HCT116 (cell line): ENCODE measurements around the gene TMEM81. TPM values are rescaled to one million over a fixed set of nuclear protein-coding genes. Genes with fewer than 3 reads are reported as not detected.

Source experiments
- ATAC-seq: fragments of 200-7000 bp; cut with Tn5 transposase; 2 replicates; pipeline ENCODE4 v1.9.1; 2020; ENCODE audit warnings: mild to moderate bottlenecking, moderate library complexity
- BruUV-seq: library from RNA; stranded (reverse); fragments of 400-500 nt; replicated peaks from 2 replicates; lab custom pipeline; 2021; lab: Mats Ljungman, UMichigan
- CTCF ChIA-PET: fragments of 300-600 bp; sonication (Branson Sonifier 250); formaldehyde crosslinking; loops from one replicate; lab custom pipeline; 2021; ENCODE audit warnings: antibody characterized with exemption; lab: Charles Lee
- POLR2A ChIA-PET: fragments of 300-600, 350-600 bp; sonication (Branson Sonifier 250); formaldehyde crosslinking; loops from one replicate; lab custom pipeline; 2021; ENCODE audit warnings: antibody characterized with exemption; lab: Charles Lee
- RAD21 ChIA-PET, 2 experiments: fragments of 300-600 bp; sonication (Branson Sonifier 250); formaldehyde crosslinking; loops; one replicate each; lab custom pipeline; 2023; ENCODE audit warnings: low total read pairs in 2 of 2; ENCODE audit not compliant: uncharacterized antibody in 2 of 2, unreplicated experiment in 2 of 2, low non-redundant PET in 1 of 2; lab: Charles Lee
- DNase-seq: peaks from one replicate; pipeline ENCODE4 v3.0.0-alpha.2; 2010; ENCODE audit warnings: low read depth, low spot score
- H2AFZ ChIP-seq: fragments of 200-600 bp; shearing (Covaris generic), sonication (generic); 2 replicates; pipeline ENCODE4 v1.6.1; 2017; ENCODE audit warnings: low read depth, mixed run types, mixed read lengths, antibody characterized with exemption, low read length; ENCODE audit not compliant: poor library complexity, severe bottlenecking
- H3K27ac ChIP-seq: 2 replicates; pipeline ENCODE4 v1.5.1; 2012; ENCODE audit warnings: low read depth, low read length
- H3K27me3 ChIP-seq: fragments of 200-600 bp; sonication (generic); 2 replicates; pipeline ENCODE4 v1.6.1; 2016; ENCODE audit warnings: mixed run types, low read length, mixed read lengths; ENCODE audit not compliant: insufficient read depth
- H3K36me3 ChIP-seq, 2 experiments: fragments of 200-500 bp in 1 of 2; fragments of 200-600 bp in 1 of 2; sonication (Bioruptor generic) in 1 of 2; sonication (generic) in 1 of 2; 2 replicates each; pipeline versions ENCODE4 v1.5.1 to v1.6.1; 2014 to 2016; ENCODE audit warnings: low read length in 2 of 2, inconsistent platforms in 1 of 2, mixed read lengths in 1 of 2, mixed run types in 1 of 2; ENCODE audit not compliant: insufficient read depth in 2 of 2, control insufficient read depth in 1 of 2
- H3K4me1 ChIP-seq, 2 experiments: fragments of 200-600 bp in 1 of 2; sonication (generic) in 1 of 2; 2 replicates each; pipeline versions ENCODE4 v1.5.1 to v1.6.1; 2012 to 2017; ENCODE audit warnings: low read length in 2 of 2, inconsistent platforms in 1 of 2, mild to moderate bottlenecking in 1 of 2, mixed read lengths in 1 of 2, mixed run types in 1 of 2, moderate library complexity in 1 of 2; ENCODE audit not compliant: insufficient read depth in 2 of 2, control insufficient read depth in 1 of 2
- H3K4me2 ChIP-seq: fragments of 200-600 bp; sonication (generic); 2 replicates; pipeline ENCODE4 v1.6.1; 2017; ENCODE audit warnings: mixed run types, low read length, mixed read lengths
- H3K4me3 ChIP-seq, 2 experiments: fragments of 200-600 bp in 1 of 2; sonication (generic) in 1 of 2; replicated peaks in 1 of 2; 2 replicates each; pipeline ENCODE4 v1.5.1; 2011 to 2016; ENCODE audit warnings: low read length in 2 of 2, control low read depth in 1 of 2, low read depth in 1 of 2, mild to moderate bottlenecking in 1 of 2, mixed read lengths in 1 of 2, mixed run types in 1 of 2
- H3K79me2 ChIP-seq: fragments of 200-600 bp; sonication (generic); 2 replicates; pipeline ENCODE4 v1.6.1; 2017; ENCODE audit warnings: mild to moderate bottlenecking, mixed run types, low read length, moderate library complexity, mixed read lengths; ENCODE audit not compliant: insufficient read depth
- H3K9ac ChIP-seq: fragments of 200-600 bp; sonication (generic); 2 replicates; pipeline ENCODE4 v1.6.1; 2016; ENCODE audit warnings: low read length, mixed read lengths
- H3K9me2 ChIP-seq: fragments of 200-600 bp; sonication (generic), shearing (Covaris generic); 2 replicates; pipeline ENCODE4 v1.6.1; 2017; ENCODE audit warnings: mixed run types, mild to moderate bottlenecking, moderate library complexity; ENCODE audit not compliant: insufficient read depth
- H3K9me3 ChIP-seq, 2 experiments: fragments of 200-500 bp in 1 of 2; fragments of 200-600 bp in 1 of 2; sonication (Bioruptor generic) in 1 of 2; sonication (generic) in 1 of 2; 2 replicates each; pipeline ENCODE4 v1.6.1; 2014 to 2017; ENCODE audit warnings: low read length in 2 of 2, mixed read lengths in 2 of 2, inconsistent platforms in 1 of 2, low read depth in 1 of 2, mild to moderate bottlenecking in 1 of 2, mixed run types in 1 of 2, moderate library complexity in 1 of 2; ENCODE audit not compliant: control insufficient read depth in 1 of 2, insufficient read depth in 1 of 2
- H4K20me1 ChIP-seq: fragments of 200-600 bp; sonication (generic), shearing (Covaris generic); 2 replicates; pipeline ENCODE4 v1.6.1; 2017; ENCODE audit warnings: mixed run types, mild to moderate bottlenecking, moderate library complexity; ENCODE audit not compliant: insufficient read depth
- ATF3 ChIP-seq: IDR thresholded peaks from 2 replicates; pipeline ENCODE4 v1.6.1; 2012
- CEBPB ChIP-seq: IDR thresholded peaks from 2 replicates; pipeline ENCODE4 v1.6.1; 2012; ENCODE audit warnings: low read depth
- CTCF ChIP-seq, 3 experiments: fragments of 200-600 bp in 1 of 3; sonication (generic) in 1 of 3; IDR thresholded peaks in 2 of 3; conservative IDR thresholded peaks in 1 of 3; 2 replicates each; pipeline ENCODE4 v1.5.1; 2012 to 2017; ENCODE audit warnings: low read depth in 2 of 3, low read length in 2 of 3, antibody characterized with exemption in 1 of 3, borderline replicate concordance in 1 of 3, control low read depth in 1 of 3, mild to moderate bottlenecking in 1 of 3, mixed read lengths in 1 of 3, mixed run types in 1 of 3, moderate library complexity in 1 of 3; ENCODE audit not compliant: insufficient read depth in 1 of 3
- EGR1 ChIP-seq: IDR thresholded peaks from 2 replicates; pipeline ENCODE4 v1.6.1; 2012; ENCODE audit warnings: low read depth
- EZH2phosphoT487 ChIP-seq: fragments of 200-600 bp; IDR thresholded peaks from 2 replicates; pipeline ENCODE4 v1.6.1; 2018; ENCODE audit warnings: antibody characterized with exemption, borderline replicate concordance
- FOSL1 ChIP-seq: IDR thresholded peaks from 2 replicates; pipeline ENCODE4 v1.6.1; 2012; ENCODE audit warnings: low read depth
- JUND ChIP-seq: IDR thresholded peaks from 2 replicates; pipeline ENCODE4 v1.6.1; 2012
- POLR2A ChIP-seq: IDR thresholded peaks from 2 replicates; pipeline ENCODE4 v1.7.0; 2011; ENCODE audit warnings: borderline replicate concordance; ENCODE audit not compliant: insufficient read depth, insufficient read length; ENCODE audit errors: extremely low read depth
- RAD21 ChIP-seq: IDR thresholded peaks from 2 replicates; pipeline ENCODE4 v1.6.1; 2012; ENCODE audit warnings: low read depth, mild to moderate bottlenecking
- SP1 ChIP-seq: IDR thresholded peaks from 2 replicates; pipeline ENCODE4 v1.6.1; 2012; ENCODE audit warnings: low read depth
- SRF ChIP-seq: IDR thresholded peaks from 2 replicates; pipeline ENCODE4 v1.6.1; 2012; ENCODE audit warnings: low read depth
- TCF7L2 ChIP-seq: IDR thresholded peaks from 2 replicates; pipeline ENCODE4 v1.7.0; 2011; ENCODE audit warnings: borderline replicate concordance, inconsistent platforms; ENCODE audit not compliant: insufficient read depth, insufficient read length; ENCODE audit errors: extremely low read depth
- YY1 ChIP-seq: IDR thresholded peaks from 2 replicates; pipeline ENCODE4 v1.6.1; 2011; ENCODE audit warnings: low read length, low read depth, moderate library complexity, mild to moderate bottlenecking; ENCODE audit not compliant: insufficient replicate concordance; ENCODE audit errors: extremely low read depth
- ZBTB33 ChIP-seq: IDR thresholded peaks from 2 replicates; pipeline ENCODE4 v1.6.1; 2011; ENCODE audit warnings: mild to moderate bottlenecking, low read length, moderate library complexity; ENCODE audit not compliant: insufficient replicate concordance; ENCODE audit errors: extremely low read depth
- ZFX ChIP-seq: fragments of 450-650 bp; IDR thresholded peaks from 2 replicates; pipeline ENCODE4 v1.6.1; 2017
- ZNF274 ChIP-seq: fragments of 200-500 bp; sonication (Bioruptor generic); IDR thresholded peaks from 2 replicates; pipeline ENCODE4 v1.6.1; 2014; ENCODE audit warnings: mild to moderate bottlenecking, low read depth, low read length, inconsistent platforms
- intact Hi-C: fragments of 100-400 bp; cut with micrococcal nuclease; formaldehyde crosslinking; loops from 2 replicates; pipeline ENCODE4 v1.10.0; 2022
- total RNA-seq: library from RNA; stranded (reverse); gene quantifications from one replicate; pipeline ENCODE4 v1.2.1, GENCODE V29; 2021; ENCODE audit not compliant: unreplicated experiment
- TF ChIP-seq, protein P1 (sequence below): IDR thresholded peaks from 2 replicates; pipeline ENCODE4 v1.6.1; 2012; ENCODE audit warnings: low read depth
- TF ChIP-seq, protein P2 (sequence below): IDR thresholded peaks from 2 replicates; pipeline ENCODE4 v1.6.1; 2012

Gene TMEM81
- total RNA-seq, 1 experiment from 2014 or later, result 4.9 TPM

GRCh38 chr1:205124726-205125125 is 40.5 kb upstream of the TMEM81 start:
- no peak overlapping the region for H3K4me3 ChIP-seq
- no peak overlapping the region for H3K27ac ChIP-seq
- no peak for ATAC-seq
- no peak overlapping the region for H2AFZ ChIP-seq
- no peaks in the 10 kb centered on the region for H3K9me3 ChIP-seq
- no peak overlapping the region for H3K9ac ChIP-seq
- H4K20me1 ChIP-seq, result no peaks in the 10 kb centered on the region
- intact Hi-C loops, result no loop called here
- no peak for DNase-seq
- BruUV-seq, result no TSS peak
- ChIA-PET CTCF (interaction anchor here (2.2 to 2.7 kb wide), 2 partner anchors 17 to 104 kb away, joined by 9 read pairs; partner anchors contain the start of gene TMCC2), POLR2A (no interaction called here), RAD21 (no interaction called here)
- H3K4me1 ChIP-seq, result peaks cover 7 to 22% of the 10 kb centered on the region in 2 experiments; a peak in 3 of 4 replicates
- no peak overlapping the region for H3K4me2 ChIP-seq
- peaks cover 22% of the 10 kb centered on the region for H3K79me2 ChIP-seq
- H3K36me3 ChIP-seq, result no peaks in the 10 kb centered on the region
- no peak for TF ChIP-seq JUND
- TF ChIP-seq ATF3, result no peak
- no peak for TF ChIP-seq SP1
- no peak for TF ChIP-seq ZBTB33
- TF ChIP-seq CTCF (IDR thresholded peaks at IDR 0.05 in 2 of 3, conservative IDR thresholded peaks at IDR 0.05 in 1 of 3; ENCODE audit: borderline replicate concordance in 1 of 3, insufficient read depth in 1 of 3, low read depth in 2 of 3, low read length in 2 of 3), result no peak
- no peak for TF ChIP-seq RAD21
- TF ChIP-seq POLR2A, result no peak
- no peak for TF ChIP-seq EZH2phosphoT487
- TF ChIP-seq, protein P1, sequence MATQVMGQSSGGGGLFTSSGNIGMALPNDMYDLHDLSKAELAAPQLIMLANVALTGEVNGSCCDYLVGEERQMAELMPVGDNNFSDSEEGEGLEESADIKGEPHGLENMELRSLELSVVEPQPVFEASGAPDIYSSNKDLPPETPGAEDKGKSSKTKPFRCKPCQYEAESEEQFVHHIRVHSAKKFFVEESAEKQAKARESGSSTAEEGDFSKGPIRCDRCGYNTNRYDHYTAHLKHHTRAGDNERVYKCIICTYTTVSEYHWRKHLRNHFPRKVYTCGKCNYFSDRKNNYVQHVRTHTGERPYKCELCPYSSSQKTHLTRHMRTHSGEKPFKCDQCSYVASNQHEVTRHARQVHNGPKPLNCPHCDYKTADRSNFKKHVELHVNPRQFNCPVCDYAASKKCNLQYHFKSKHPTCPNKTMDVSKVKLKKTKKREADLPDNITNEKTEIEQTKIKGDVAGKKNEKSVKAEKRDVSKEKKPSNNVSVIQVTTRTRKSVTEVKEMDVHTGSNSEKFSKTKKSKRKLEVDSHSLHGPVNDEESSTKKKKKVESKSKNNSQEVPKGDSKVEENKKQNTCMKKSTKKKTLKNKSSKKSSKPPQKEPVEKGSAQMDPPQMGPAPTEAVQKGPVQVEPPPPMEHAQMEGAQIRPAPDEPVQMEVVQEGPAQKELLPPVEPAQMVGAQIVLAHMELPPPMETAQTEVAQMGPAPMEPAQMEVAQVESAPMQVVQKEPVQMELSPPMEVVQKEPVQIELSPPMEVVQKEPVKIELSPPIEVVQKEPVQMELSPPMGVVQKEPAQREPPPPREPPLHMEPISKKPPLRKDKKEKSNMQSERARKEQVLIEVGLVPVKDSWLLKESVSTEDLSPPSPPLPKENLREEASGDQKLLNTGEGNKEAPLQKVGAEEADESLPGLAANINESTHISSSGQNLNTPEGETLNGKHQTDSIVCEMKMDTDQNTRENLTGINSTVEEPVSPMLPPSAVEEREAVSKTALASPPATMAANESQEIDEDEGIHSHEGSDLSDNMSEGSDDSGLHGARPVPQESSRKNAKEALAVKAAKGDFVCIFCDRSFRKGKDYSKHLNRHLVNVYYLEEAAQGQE, result no peak
- no peak for TF ChIP-seq TCF7L2
- TF ChIP-seq, protein P2, sequence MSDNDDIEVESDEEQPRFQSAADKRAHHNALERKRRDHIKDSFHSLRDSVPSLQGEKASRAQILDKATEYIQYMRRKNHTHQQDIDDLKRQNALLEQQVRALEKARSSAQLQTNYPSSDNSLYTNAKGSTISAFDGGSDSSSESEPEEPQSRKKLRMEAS, result no peak
- TF ChIP-seq EGR1, result no peak
- no peak for TF ChIP-seq CEBPB
- TF ChIP-seq ZNF274, result no peak
- no peak for TF ChIP-seq SRF
- no peak for TF ChIP-seq YY1
- TF ChIP-seq ZFX, result no peak
- TF ChIP-seq FOSL1, result no peak
- H3K9me2 ChIP-seq, result no peaks in the 10 kb centered on the region
- no peaks in the 10 kb centered on the region for H3K27me3 ChIP-seq
